Activated B cell treated with CpG ODN at 0.5 μM for 24 hours (primary cell): ENCODE measurements around the gene PLPP7. TPM values are rescaled to one million over a fixed set of nuclear protein-coding genes. Genes with fewer than 3 reads are reported as not detected.
"Not testable (repeated sequence)": the region's sequence is repeated elsewhere in the genome, so short reads cannot be mapped to it uniquely, and the experiment has no call there.

ENCODE experiments used
- ATAC-seq: fragments of 200-7000 bp; cut with Tn5 transposase; one replicate; pipeline ENCODE4 v1.10.0; 2021; ENCODE audit warnings: low read depth, mild to moderate bottlenecking, moderate library complexity
- CTCF ChIA-PET: fragments of 350-600 bp; sonication (Branson Sonifier 250); formaldehyde crosslinking; loops from one replicate; lab custom pipeline; 2021; ENCODE audit warnings: antibody characterized with exemption; lab: Charles Lee
- POLR2A ChIA-PET: fragments of 350-600 bp; sonication (Branson Sonifier 250); formaldehyde crosslinking; loops from one replicate; lab custom pipeline; 2021; ENCODE audit warnings: antibody characterized with exemption; lab: Charles Lee
- DNase-seq: peaks from one replicate; pipeline ENCODE4 v3.0.0; 2022
- H3K27ac Mint-ChIP-seq: one replicate; pipeline ENCODE4 v1.8.0; 2020; ENCODE audit warnings: mixed read lengths
- H3K27me3 Mint-ChIP-seq: one replicate; pipeline ENCODE4 v1.8.0; 2021; ENCODE audit warnings: mixed read lengths
- H3K36me3 Mint-ChIP-seq: one replicate; pipeline ENCODE4 v1.8.0; 2021; ENCODE audit warnings: low read depth, mixed read lengths
- H3K4me1 Mint-ChIP-seq: one replicate; pipeline ENCODE4 v1.8.0; 2021; ENCODE audit warnings: mixed read lengths
- H3K4me3 Mint-ChIP-seq: one replicate; pipeline ENCODE4 v1.8.0; 2020; ENCODE audit warnings: mild to moderate bottlenecking, mixed read lengths
- H3K9me3 Mint-ChIP-seq: one replicate; pipeline ENCODE4 v1.8.0; 2020; ENCODE audit warnings: mixed read lengths
- intact Hi-C: fragments of 100-400 bp; cut with micrococcal nuclease; formaldehyde crosslinking; loops from one replicate; pipeline ENCODE4 v1.15.1; 2024
- total RNA-seq: library from RNA; stranded (reverse); gene quantifications from 2 replicates; pipeline ENCODE4 v1.2.3, GENCODE V29; 2022
- TF ChIP-seq, protein P1 (sequence below): fragments of 200-600 bp; IDR thresholded peaks from one replicate; pipeline ENCODE4 v1.8.0; 2022; ENCODE audit warnings: antibody characterized with exemption, mild to moderate bottlenecking

PLPP7 gene
- total RNA-seq, 1 donor from 2014 or later, result 0.53 TPM

DNA sequence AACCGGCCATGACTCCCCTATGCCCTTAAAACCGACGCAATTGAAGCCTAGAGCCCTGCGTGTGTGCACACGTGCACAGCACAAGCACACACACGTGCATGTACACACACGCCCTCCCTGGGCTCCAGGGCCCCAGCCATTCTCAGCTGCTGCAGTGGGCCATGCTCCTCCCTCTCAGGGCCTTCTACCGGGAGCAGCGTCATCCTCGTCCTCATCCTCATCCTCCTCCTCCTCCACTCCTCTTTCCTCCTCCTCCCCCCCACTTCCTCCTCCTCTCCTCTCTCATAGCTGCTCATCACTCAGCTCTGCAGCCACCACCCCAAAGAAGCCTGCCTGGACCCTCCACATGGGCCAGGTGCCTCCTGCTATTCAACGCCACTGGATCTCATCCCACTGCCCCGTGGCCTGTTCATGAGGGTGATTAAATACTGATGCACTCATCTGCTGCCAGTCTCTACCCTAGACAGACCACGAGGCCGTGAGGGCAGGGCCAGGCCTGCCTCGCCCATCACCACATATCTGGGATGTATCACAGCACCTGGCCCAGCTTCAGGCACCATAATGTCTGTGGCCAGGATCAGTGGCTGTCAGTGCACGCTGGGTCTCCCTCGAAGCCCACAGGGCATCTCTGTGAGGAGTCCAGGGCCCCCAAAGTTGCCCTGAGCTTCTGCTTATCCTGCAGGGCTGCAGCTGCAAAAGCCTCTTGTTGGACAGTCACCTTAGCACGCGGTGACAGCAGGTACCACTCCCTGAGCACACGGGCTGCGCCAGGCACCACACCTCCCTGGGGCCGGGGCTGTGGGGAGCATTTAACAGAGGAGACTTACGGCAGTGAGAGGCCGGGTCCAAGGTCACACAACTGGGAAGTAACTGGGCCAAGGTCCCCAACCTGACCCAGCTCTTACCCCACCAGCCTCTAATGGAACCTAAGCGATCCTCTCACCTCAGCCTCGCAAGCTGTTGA, 23.0 kb upstream of the PLPP7 start:
- intact Hi-C loops, result no loop called here
- ChIA-PET CTCF (interaction anchor here (2.0 kb wide), 1 partner anchor 10 kb away, joined by 9 read pairs; no protein-coding TSS in a partner anchor), POLR2A (interaction anchor here (0.6 to 17.5 kb wide), 5 partner anchors 10 to 106 kb away, joined by 3 to 593 read pairs (median 4); partner anchors contain the start of gene FAM78A)
- peak overlapping the region; percentile 98 for H3K27ac Mint-ChIP-seq
- H3K9me3 Mint-ChIP-seq, result no peaks in the 10 kb centered on the region
- no peak for DNase-seq
- H3K4me3 Mint-ChIP-seq, result peak overlapping the region; percentile 29
- TF ChIP-seq, protein P1, sequence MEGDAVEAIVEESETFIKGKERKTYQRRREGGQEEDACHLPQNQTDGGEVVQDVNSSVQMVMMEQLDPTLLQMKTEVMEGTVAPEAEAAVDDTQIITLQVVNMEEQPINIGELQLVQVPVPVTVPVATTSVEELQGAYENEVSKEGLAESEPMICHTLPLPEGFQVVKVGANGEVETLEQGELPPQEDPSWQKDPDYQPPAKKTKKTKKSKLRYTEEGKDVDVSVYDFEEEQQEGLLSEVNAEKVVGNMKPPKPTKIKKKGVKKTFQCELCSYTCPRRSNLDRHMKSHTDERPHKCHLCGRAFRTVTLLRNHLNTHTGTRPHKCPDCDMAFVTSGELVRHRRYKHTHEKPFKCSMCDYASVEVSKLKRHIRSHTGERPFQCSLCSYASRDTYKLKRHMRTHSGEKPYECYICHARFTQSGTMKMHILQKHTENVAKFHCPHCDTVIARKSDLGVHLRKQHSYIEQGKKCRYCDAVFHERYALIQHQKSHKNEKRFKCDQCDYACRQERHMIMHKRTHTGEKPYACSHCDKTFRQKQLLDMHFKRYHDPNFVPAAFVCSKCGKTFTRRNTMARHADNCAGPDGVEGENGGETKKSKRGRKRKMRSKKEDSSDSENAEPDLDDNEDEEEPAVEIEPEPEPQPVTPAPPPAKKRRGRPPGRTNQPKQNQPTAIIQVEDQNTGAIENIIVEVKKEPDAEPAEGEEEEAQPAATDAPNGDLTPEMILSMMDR, result no peak
- H3K4me1 Mint-ChIP-seq, result peaks cover 91% of the 10 kb centered on the region
- no peaks in the 10 kb centered on the region for H3K27me3 Mint-ChIP-seq
- peaks cover 23% of the 10 kb centered on the region for H3K36me3 Mint-ChIP-seq
- no peak for ATAC-seq

DNA sequence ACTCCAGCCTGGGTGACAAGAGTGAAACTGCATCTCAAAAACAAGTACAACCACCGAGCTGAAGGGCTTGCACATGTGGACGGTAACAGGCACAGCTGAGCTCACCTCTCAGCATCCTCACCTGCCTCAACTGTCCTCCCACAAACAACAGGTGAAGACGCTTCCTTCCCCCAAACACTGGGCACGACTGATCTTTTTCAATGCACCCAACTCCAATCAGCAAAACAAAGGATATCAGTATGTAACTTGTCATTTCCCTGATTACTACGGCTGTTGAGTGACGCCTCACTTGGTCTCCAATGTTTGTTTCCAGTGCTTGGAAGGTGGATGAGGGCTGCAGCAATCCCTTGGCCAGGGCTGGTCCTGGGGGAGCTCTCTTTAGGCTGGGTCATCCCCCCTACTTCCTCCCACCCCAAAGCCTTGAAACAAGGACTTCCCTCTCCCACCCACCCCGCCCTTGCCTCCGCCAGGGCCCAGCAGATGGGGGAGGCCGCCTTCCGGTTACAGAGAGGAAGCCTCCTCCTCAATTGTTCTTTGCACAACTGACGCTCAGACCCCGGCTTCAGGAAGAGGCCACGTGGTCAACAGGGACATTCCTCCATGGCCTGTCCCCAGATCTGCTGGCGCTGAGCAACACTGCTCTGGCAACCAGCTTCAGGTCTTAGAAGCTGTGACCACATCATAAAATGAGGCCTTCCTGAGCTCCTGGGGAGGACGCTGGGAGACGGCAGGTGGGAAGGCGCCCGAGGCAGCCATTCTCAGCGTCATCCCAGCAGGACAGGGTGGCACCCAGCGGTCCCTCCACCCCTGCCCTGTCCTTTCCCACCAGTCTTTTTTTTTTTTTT, 19.1 kb upstream of the PLPP7 start:
- DNase-seq (peak; percentile 40), ATAC-seq (peak; percentile 13)
- intact Hi-C loops, result loop anchor here (1.0 to 10.0 kb wide), 3 partner anchors 8 to 454 kb away; no protein-coding TSS in a partner anchor
- CTCF ChIA-PET, result interaction anchor here (0.8 to 1.6 kb wide), 3 partner anchors 15 to 66 kb away, joined by 3 to 5 read pairs (median 4); no protein-coding TSS in a partner anchor
- Mint-ChIP-seq H3K4me3 (peak overlapping the region; percentile 76), H3K27me3 (no peaks in the 10 kb centered on the region), H3K36me3 (peaks cover 18% of the 10 kb centered on the region), H3K27ac (peak overlapping the region; percentile 98), H3K4me1 (peaks cover 88% of the 10 kb centered on the region), H3K9me3 (no peaks in the 10 kb centered on the region)
- POLR2A ChIA-PET, result interaction anchor here (0.6 to 17.5 kb wide), 13 partner anchors 7 to 588 kb away, joined by 3 to 593 read pairs (median 6); partner anchors contain the start of gene PLPP7
- TF ChIP-seq, protein P1, result no peak

DNA sequence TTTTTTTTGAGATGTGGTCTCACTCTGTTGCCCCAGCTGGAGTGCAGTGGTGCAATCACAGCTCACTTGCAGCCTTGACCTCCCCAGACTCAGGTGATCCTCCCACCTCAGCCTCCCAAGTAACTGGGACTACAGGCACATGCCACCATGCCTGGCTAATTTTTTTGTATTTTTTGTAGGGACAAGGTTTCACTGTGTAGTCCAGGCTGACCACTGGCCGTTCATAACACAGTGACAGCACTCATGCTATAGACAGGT, 18.6 kb upstream of the PLPP7 start:
- peak overlapping the region; percentile 76 for H3K4me3 Mint-ChIP-seq
- POLR2A ChIA-PET, result interaction anchor here (0.6 to 17.5 kb wide), 8 partner anchors 8 to 589 kb away, joined by 3 to 593 read pairs (median 6); partner anchors contain the start of gene PLPP7
- peak overlapping the region; percentile 98 for H3K27ac Mint-ChIP-seq
- not testable (repeated sequence) for ATAC-seq, H3K27me3 Mint-ChIP-seq, H3K9me3 Mint-ChIP-seq, DNase-seq
- CTCF ChIA-PET, result interaction anchor here (0.8 to 1.6 kb wide), 2 partner anchors 17 to 66 kb away, joined by 3 to 5 read pairs; no protein-coding TSS in a partner anchor
- peaks cover 23% of the 10 kb centered on the region for H3K36me3 Mint-ChIP-seq
- peaks cover 82% of the 10 kb centered on the region for H3K4me1 Mint-ChIP-seq
- intact Hi-C loops, result loop anchor here (10.0 kb wide), 1 partner anchor 454 kb away; no protein-coding TSS in a partner anchor

DNA sequence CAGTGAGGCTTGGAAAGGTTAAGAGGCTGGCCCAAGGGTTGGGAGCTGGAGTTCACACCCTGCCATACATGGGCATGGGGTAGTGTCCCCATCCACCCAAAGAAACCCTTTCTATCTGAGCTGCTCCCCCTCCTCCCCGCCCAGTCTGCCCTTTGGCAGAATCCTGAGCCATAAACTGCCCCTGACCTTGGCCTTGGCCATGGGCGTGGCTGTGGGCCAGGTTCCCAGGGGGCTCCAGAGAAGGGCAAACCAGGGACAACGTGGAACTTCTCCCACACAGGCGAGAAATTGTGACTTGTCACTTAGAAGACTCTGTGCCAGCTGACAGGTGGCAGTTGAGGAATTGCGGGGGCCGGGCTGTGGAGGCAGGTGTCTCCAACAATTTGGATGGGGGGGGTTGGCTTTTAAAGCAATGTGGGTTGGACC, 18.0 kb upstream of the PLPP7 start:
- Mint-ChIP-seq H3K9me3 (no peaks in the 10 kb centered on the region), H3K4me3 (peak overlapping the region; percentile 46), H3K4me1 (peaks cover 76% of the 10 kb centered on the region), H3K36me3 (peaks cover 23% of the 10 kb centered on the region), H3K27ac (peak overlapping the region; percentile 98), H3K27me3 (no peaks in the 10 kb centered on the region)
- ATAC-seq (no peak), DNase-seq (no peak)
- ChIA-PET CTCF (interaction anchor here (0.8 to 1.6 kb wide), 3 partner anchors 18 to 65 kb away, joined by 3 to 5 read pairs (median 4); no protein-coding TSS in a partner anchor), POLR2A (interaction anchor here (0.6 to 17.5 kb wide), 8 partner anchors 8 to 1437 kb away, joined by 4 to 593 read pairs (median 6); no protein-coding TSS in a partner anchor)
- intact Hi-C loops, result loop anchor here (10.0 kb wide), 1 partner anchor 453 kb away; no protein-coding TSS in a partner anchor
- TF ChIP-seq, protein P1, result no peak

DNA sequence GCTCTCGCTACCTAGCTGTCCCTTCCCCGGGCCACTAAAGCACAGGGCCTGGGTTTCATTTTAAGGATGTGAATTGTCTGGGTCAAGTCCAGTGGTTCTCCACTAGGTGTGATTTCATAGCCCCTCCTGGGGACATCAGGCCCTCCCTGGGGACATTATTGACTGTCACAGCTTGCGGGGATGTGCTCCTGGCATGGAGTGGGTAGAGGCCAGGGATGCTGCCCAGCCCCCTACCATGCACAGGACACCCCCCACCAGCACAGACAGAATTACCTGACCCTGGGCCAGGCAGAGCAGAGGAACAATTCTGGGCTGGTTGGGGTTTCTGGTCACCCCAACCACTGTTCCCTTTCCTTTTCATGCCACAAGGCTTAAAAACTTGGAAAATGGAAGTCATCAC, 17.3 kb upstream of the PLPP7 start:
- Mint-ChIP-seq H3K9me3 (no peaks in the 10 kb centered on the region), H3K27me3 (no peaks in the 10 kb centered on the region), H3K4me3 (peak overlapping the region; percentile 46), H3K27ac (peak overlapping the region; percentile 98), H3K4me1 (peaks cover 70% of the 10 kb centered on the region), H3K36me3 (peaks cover 19% of the 10 kb centered on the region)
- ATAC-seq (no peak), DNase-seq (no peak)
- ChIA-PET CTCF (interaction anchor here (1.2 kb wide), 1 partner anchor 64 kb away, joined by 4 read pairs; no protein-coding TSS in a partner anchor), POLR2A (interaction anchor here (0.6 to 17.5 kb wide), 6 partner anchors 9 to 404 kb away, joined by 4 to 593 read pairs (median 5); no protein-coding TSS in a partner anchor)
- intact Hi-C loops, result loop anchor here (10.0 kb wide), 1 partner anchor 453 kb away; no protein-coding TSS in a partner anchor
- TF ChIP-seq, protein P1, result no peak
